Psoas muscle (tissue), 8 donors: ENCODE measurements around the gene SLC25A44. TPM values are rescaled to one million over a fixed set of nuclear protein-coding genes. Genes with fewer than 3 reads are reported as not detected.

Experiments used
- ATAC-seq, 4 donors: fragments of 200-7000 bp; cut with Tn5 transposase; one replicate each; pipeline ENCODE4 v1.9.1; 2020; ENCODE audit warnings: moderate library complexity in 3 of 4, mild to moderate bottlenecking in 2 of 4
- DNase-seq, 2 donors: peaks; one replicate each; pipeline ENCODE4 v3.0.0-alpha.2; 2020
- H3K27ac ChIP-seq: fragments of 200-600 bp; one replicate; pipeline ENCODE4 v1.8.0; 2022
- H3K27me3 ChIP-seq, 3 donors: fragments of 200-600 bp in 1 of 3; one replicate each; pipeline versions ENCODE4 v1.6.1 to v1.8.0; 2013 to 2022; ENCODE audit warnings: low read length in 2 of 3, mild to moderate bottlenecking in 2 of 3, moderate library complexity in 1 of 3; ENCODE audit not compliant: insufficient read depth in 3 of 3
- H3K36me3 ChIP-seq, 2 donors: fragments of 200-600 bp in 1 of 2; one replicate each; pipeline versions ENCODE4 v1.6.1 to v1.8.0; 2013 to 2022; ENCODE audit warnings: low read depth in 1 of 2, mild to moderate bottlenecking in 1 of 2, moderate library complexity in 1 of 2; ENCODE audit not compliant: insufficient read depth in 1 of 2
- H3K4me1 ChIP-seq: fragments of 200-600 bp; one replicate; pipeline ENCODE4 v1.8.0; 2022
- H3K4me3 ChIP-seq: fragments of 200-600 bp; one replicate; pipeline ENCODE4 v1.8.0; 2022; ENCODE audit warnings: mild to moderate bottlenecking
- H3K9me3 ChIP-seq: fragments of 200-600 bp; one replicate; pipeline ENCODE4 v1.8.0; 2022
- CTCF ChIP-seq: fragments of 200-600 bp; IDR thresholded peaks from one replicate; pipeline ENCODE4 v1.8.0; 2022; ENCODE audit warnings: antibody characterized with exemption
- WGBS, 3 donors: extraction: QIAGEN DNeasy Blood & Tissue Kit; methylation state at CpG; one replicate each; pipeline versions ENCODE4 v1.1.6 to v1.1.7; 2013; 5-methylcytosine and 5-hydroxymethylcytosine counted together
- intact Hi-C, 2 donors: fragments of 100-400 bp; cut with DNase I; formaldehyde crosslinking; loops; one replicate each; pipeline versions ENCODE4 v1.11.0 to v1.14.2; 2022
- polyA plus RNA-seq, 3 donors: library from polyadenylated mRNA; stranded (reverse); fragments of 200-250 nt; gene quantifications; one replicate each; pipeline ENCODE4 v1.2.3, GENCODE V29; 2013
- total RNA-seq, 4 donors: library from RNA; stranded (reverse); fragmentation: NEBNext Ultra II Directional in 2 of 4; extraction: Animal tissue kit (Norgen Biotek cat#: 25700) in 2 of 4; gene quantifications; one replicate each; pipeline versions ENCODE4 v1.2.1 to v1.2.4, GENCODE V29; 2021 to 2023
- donor health status: healthy with polysubstance abuse.
- donor health status: DM: no; HTN: no; CAD: no; lungs with moderate emphysema.
- donor health status: Bipolar disorder and iron deficiency.
- donor health status: healthy.
- donor health status: DM: yes; HTN: yes; CAD: no.
- donor health status: DM: no; HTN: no; CAD: no.
- donor health status: DM: no; HTN: no; CAD: no.
- donor health status: DM: yes; HTN: yes; CAD: no.

SLC25A44 gene
- total and polyA plus RNA-seq, 7 donors, result 11.2 to 40.3 (median 21.1) TPM

- DNase-seq, result no peak
- intact Hi-C loops, result no loop called here
- no peak for ATAC-seq
- no peaks in the 10 kb centered on the region for H3K9me3 ChIP-seq
- no peaks in the 10 kb centered on the region for H3K27me3 ChIP-seq
- WGBS, 3 donors, result 95 to 98% (median 96%) methylated on average over 8 of the region's 8 CpGs
- no peak for TF ChIP-seq CTCF
- no peaks in the 10 kb centered on the region for H3K4me1 ChIP-seq
- no peak overlapping the region for H3K4me3 ChIP-seq
- no peak overlapping the region for H3K27ac ChIP-seq
- peaks cover 16 to 100% of the 10 kb centered on the region in 2 donors for H3K36me3 ChIP-seq
Observed at GRCh38 chr1:156258859-156259258, 65.0 kb downstream of the SLC25A44 start.

- no peaks in the 10 kb centered on the region for H3K27me3 ChIP-seq
- no peak for DNase-seq
- no peaks in the 10 kb centered on the region for H3K9me3 ChIP-seq
- ATAC-seq, result no peak
- no peak for TF ChIP-seq CTCF
- 71 to 76% (median 72%) methylated on average over 3 of the region's 3 CpGs for WGBS, 3 donors
- no peak overlapping the region for H3K4me3 ChIP-seq
- H3K4me1 ChIP-seq, result no peaks in the 10 kb centered on the region
- no peak overlapping the region for H3K27ac ChIP-seq
- intact Hi-C loops, result no loop called here
- peaks cover 16 to 99% of the 10 kb centered on the region in 2 donors for H3K36me3 ChIP-seq
Observed at GRCh38 chr1:156259805-156260204, 65.9 kb downstream of the SLC25A44 start.

GRCh38 chr1:156260896-156261295, 67.0 kb downstream of the SLC25A44 start:
- Histone ChIP-seq H3K36me3 (peaks cover 16 to 98% of the 10 kb centered on the region in 2 donors), H3K27ac (no peak overlapping the region), H3K4me3 (no peak overlapping the region), H3K4me1 (no peaks in the 10 kb centered on the region), H3K27me3 (no peaks in the 10 kb centered on the region), H3K9me3 (no peaks in the 10 kb centered on the region)
- ATAC-seq (no peak), DNase-seq (no peak)
- no peak for TF ChIP-seq CTCF
- intact Hi-C loops, result no loop called here
- WGBS, 3 donors, result 77 to 97% (median 86%) methylated on average over 2 of the region's 2 CpGs

Other genes with a start within 250 kb of the SLC25A44 start
- 10 to 100 TPM; 22.8 to 54.0 (median 46.3) TPM for gene ARHGEF2, start 215.6 kb upstream of the SLC25A44 start, total RNA-seq
- 10 to 100 TPM in 2 of 3 donors, 1 to 10 TPM in 1; 7.4 to 39.1 (median 12.1) TPM for gene ARHGEF2, start 215.6 kb upstream of the SLC25A44 start, polyA plus RNA-seq
- 10 to 100 TPM; 44.6 to 77.5 (median 61.6) TPM for gene SSR2, start 173.2 kb upstream of the SLC25A44 start, total RNA-seq
- 100 to 1,000 TPM in 2 of 3 donors, 10 to 100 TPM in 1; 83.0 to 255 (median 124) TPM for gene SSR2, start 173.2 kb upstream of the SLC25A44 start, polyA plus RNA-seq
- 10 to 100 TPM; 46.6 to 64.9 (median 53.1) TPM for gene UBQLN4, start 140.3 kb upstream of the SLC25A44 start, total RNA-seq
- gene UBQLN4, start 140.3 kb upstream of the SLC25A44 start, polyA plus RNA-seq, result 10 to 100 TPM; 36.8 to 73.9 (median 55.5) TPM
- 10 to 100 TPM; 46.1 to 63.9 (median 51.2) TPM for gene LAMTOR2, start 139.3 kb upstream of the SLC25A44 start, total RNA-seq
- gene LAMTOR2, start 139.3 kb upstream of the SLC25A44 start, polyA plus RNA-seq, result 100 to 1,000 TPM in 1 of 3 donors, 10 to 100 TPM in 2; 89.0 to 101 (median 95.7) TPM
- not detected for gene RAB25, start 132.9 kb upstream of the SLC25A44 start, total RNA-seq
- under 1 TPM; 0.07 to 0.34 (median 0.13) TPM for gene RAB25, start 132.9 kb upstream of the SLC25A44 start, polyA plus RNA-seq
- gene MEX3A, start 111.6 kb upstream of the SLC25A44 start, total RNA-seq, result under 1 TPM; 0.06 to 0.28 (median 0.11) TPM
- under 1 TPM; 0.07 to 0.42 (median 0.22) TPM for gene MEX3A, start 111.6 kb upstream of the SLC25A44 start, polyA plus RNA-seq
- gene LMNA, start 79.4 kb upstream of the SLC25A44 start, total RNA-seq, result 100 to 1,000 TPM; 161 to 392 (median 291) TPM
- gene LMNA, start 79.4 kb upstream of the SLC25A44 start, polyA plus RNA-seq, result 100 to 1,000 TPM; 114 to 237 (median 138) TPM
- 1 to 10 TPM; 1.2 to 3.4 (median 2.4) TPM for gene SEMA4A, start 40.5 kb upstream of the SLC25A44 start, total RNA-seq
- gene SEMA4A, start 40.5 kb upstream of the SLC25A44 start, polyA plus RNA-seq, result 1 to 10 TPM in 1 of 3 donors, under 1 TPM in 2; 0.77 to 1.8 (median 0.82) TPM
- 10 to 100 TPM; 47.9 to 72.1 (median 65.6) TPM for gene PMF1, start 18.9 kb downstream of the SLC25A44 start, total RNA-seq
- 10 to 100 TPM; 52.7 to 93.4 (median 91.0) TPM for gene PMF1, start 18.9 kb downstream of the SLC25A44 start, polyA plus RNA-seq
- gene BGLAP, start 48.1 kb downstream of the SLC25A44 start, total RNA-seq, result under 1 TPM in 2 of 4 donors, not detected in 2; 0.34 to 0.44 TPM
- gene BGLAP, start 48.1 kb downstream of the SLC25A44 start, polyA plus RNA-seq, result under 1 TPM in 1 of 3 donors, not detected in 2; 0.33 TPM
- gene PAQR6, start 54.0 kb downstream of the SLC25A44 start, total RNA-seq, result 1 to 10 TPM in 1 of 4 donors, under 1 TPM in 3; 0.32 to 1.2 (median 0.80) TPM
- under 1 TPM; 0.30 to 0.85 (median 0.39) TPM for gene PAQR6, start 54.0 kb downstream of the SLC25A44 start, polyA plus RNA-seq
- 10 to 100 TPM; 46.8 to 90.7 (median 80.8) TPM for gene SMG5, start 88.7 kb downstream of the SLC25A44 start, total RNA-seq
- 10 to 100 TPM; 54.0 to 74.5 (median 72.4) TPM for gene SMG5, start 88.7 kb downstream of the SLC25A44 start, polyA plus RNA-seq
- 1 to 10 TPM in 1 of 4 donors, under 1 TPM in 3; 0.69 to 1.6 (median 0.87) TPM for gene TMEM79, start 90.2 kb downstream of the SLC25A44 start, total RNA-seq
- gene TMEM79, start 90.2 kb downstream of the SLC25A44 start, polyA plus RNA-seq, result 1 to 10 TPM in 2 of 3 donors, under 1 TPM in 1; 0.89 to 3.6 (median 1.5) TPM
- 1 to 10 TPM; 5.1 to 9.6 (median 7.5) TPM for gene GLMP, start 101.6 kb downstream of the SLC25A44 start, total RNA-seq
- gene GLMP, start 101.6 kb downstream of the SLC25A44 start, polyA plus RNA-seq, result 1 to 10 TPM; 6.1 to 8.3 (median 6.8) TPM
- gene VHLL, start 105.2 kb downstream of the SLC25A44 start, total RNA-seq, result not detected
- gene VHLL, start 105.2 kb downstream of the SLC25A44 start, polyA plus RNA-seq, result not detected
- gene CCT3, start 144.2 kb downstream of the SLC25A44 start, total RNA-seq, result 100 to 1,000 TPM; 164 to 190 (median 178) TPM
- gene CCT3, start 144.2 kb downstream of the SLC25A44 start, polyA plus RNA-seq, result 100 to 1,000 TPM; 144 to 258 (median 207) TPM
- gene TSACC, start 144.4 kb downstream of the SLC25A44 start, total RNA-seq, result 1 to 10 TPM in 1 of 4 donors, under 1 TPM in 3; 0.50 to 1.7 (median 0.85) TPM
- under 1 TPM; 0.30 to 0.94 (median 0.56) TPM for gene TSACC, start 144.4 kb downstream of the SLC25A44 start, polyA plus RNA-seq
- gene RHBG, start 175.1 kb downstream of the SLC25A44 start, total RNA-seq, result not detected
- not detected for gene RHBG, start 175.1 kb downstream of the SLC25A44 start, polyA plus RNA-seq